SK-N-SH (cell line): ENCODE measurements around the gene UBE2S. TPM values are rescaled to one million over a fixed set of nuclear protein-coding genes. Genes with fewer than 3 reads are reported as not detected.

ENCODE experiments used
- CTCF ChIA-PET: fragments of 300-600, 350-600 bp; formaldehyde crosslinking; extraction: SDS; loops from one replicate; lab custom pipeline; 2021; lab: Yijun Ruan, JAX
- POLR2A ChIA-PET: fragments of 350-600 bp; sonication (Branson Sonifier 250); formaldehyde crosslinking; extraction: SDS; loops from one replicate; lab custom pipeline; 2020; ENCODE audit warnings: antibody characterized with exemption, inconsistent platforms; lab: Yijun Ruan, JAX
- DNase-seq: peaks from one replicate; pipeline ENCODE4 v3.0.0; 2012
- H2AFZ ChIP-seq: fragments of 200-600 bp; sonication (generic); 2 replicates; pipeline ENCODE4 v1.8.1; 2016; ENCODE audit warnings: antibody characterized with exemption, mild to moderate bottlenecking, low read depth
- H3F3A ChIP-seq: fragments of 200-600 bp; sonication (generic); replicated peaks from 2 replicates; pipeline ENCODE3; 2016; ENCODE audit warnings: antibody characterized with exemption, mild to moderate bottlenecking; ENCODE audit not compliant: insufficient read depth
- H3K27ac ChIP-seq, 2 experiments: fragments of 200-500 bp in 1 of 2; fragments of 200-600 bp in 1 of 2; sonication (Bioruptor generic) in 1 of 2; sonication (generic), shearing (Covaris generic) in 1 of 2; 2 replicates each; pipeline versions ENCODE4 v1.5.1 to v1.6.1; 2014 to 2016; ENCODE audit warnings: low read depth in 2 of 2, inconsistent platforms in 1 of 2, low read length in 1 of 2, mild to moderate bottlenecking in 1 of 2, mixed read lengths in 1 of 2
- H3K27me3 ChIP-seq: fragments of 200-600 bp; sonication (generic), shearing (Covaris generic); 2 replicates; pipeline ENCODE4 v1.6.1; 2016; ENCODE audit warnings: mixed run types; ENCODE audit not compliant: insufficient read depth
- H3K36me3 ChIP-seq, 2 experiments: fragments of 200-500 bp in 1 of 2; fragments of 200-600 bp in 1 of 2; sonication (Bioruptor generic) in 1 of 2; sonication (generic) in 1 of 2; replicated peaks in 1 of 2; 2 replicates each; pipeline versions ENCODE3 to v1.5.1; 2014 to 2016; ENCODE audit warnings: low read length in 1 of 2, mild to moderate bottlenecking in 1 of 2; ENCODE audit not compliant: insufficient read depth in 2 of 2, control insufficient read depth in 1 of 2
- H3K4me1 ChIP-seq, 2 experiments: fragments of 200-500 bp in 1 of 2; fragments of 200-600 bp in 1 of 2; sonication (Bioruptor generic) in 1 of 2; sonication (generic), shearing (Covaris generic) in 1 of 2; 2 replicates each; pipeline versions ENCODE4 v1.5.1 to v1.6.1; 2014 to 2016; ENCODE audit warnings: low read depth in 1 of 2, low read length in 1 of 2, mixed run types in 1 of 2; ENCODE audit not compliant: insufficient read depth in 2 of 2, control insufficient read depth in 1 of 2
- H3K4me2 ChIP-seq: fragments of 200-600 bp; sonication (generic), shearing (Covaris generic); 2 replicates; pipeline ENCODE4 v1.6.1; 2017; ENCODE audit warnings: mixed run types
- H3K4me3 ChIP-seq, 2 experiments: fragments of 200-500 bp in 1 of 2; fragments of 200-600 bp in 1 of 2; sonication (Bioruptor generic) in 1 of 2; sonication (generic), shearing (Covaris generic) in 1 of 2; 2 replicates each; pipeline versions ENCODE4 v1.5.1 to v1.8.1; 2014 to 2016; ENCODE audit warnings: low read depth in 2 of 2, inconsistent platforms in 1 of 2, low read length in 1 of 2, mild to moderate bottlenecking in 1 of 2, mixed read lengths in 1 of 2, moderate library complexity in 1 of 2
- H3K79me2 ChIP-seq: fragments of 200-600 bp; sonication (generic); 2 replicates; pipeline ENCODE4 v1.8.1; 2017; ENCODE audit warnings: mild to moderate bottlenecking; ENCODE audit not compliant: insufficient read depth
- H3K9ac ChIP-seq: fragments of 200-600 bp; sonication (generic); 2 replicates; pipeline ENCODE4 v1.6.1; 2017; ENCODE audit warnings: mixed run types
- H3K9me2 ChIP-seq: fragments of 200-600 bp; sonication (generic); 2 replicates; pipeline ENCODE4 v1.6.1; 2017; ENCODE audit warnings: mixed run types
- H3K9me3 ChIP-seq: fragments of 200-600 bp; sonication (generic); 2 replicates; pipeline ENCODE4 v1.6.1; 2017; ENCODE audit warnings: mixed run types, mild to moderate bottlenecking, moderate library complexity
- H4K20me1 ChIP-seq: fragments of 200-600 bp; sonication (generic); 2 replicates; pipeline ENCODE4 v1.6.1; 2017; ENCODE audit warnings: mild to moderate bottlenecking, mixed run types; ENCODE audit not compliant: insufficient read depth
- CHD2 ChIP-seq: fragments of 150-350 bp; IDR thresholded peaks from 2 replicates; pipeline ENCODE4 v1.6.1; 2018; ENCODE audit warnings: low read length; ENCODE audit not compliant: partially characterized antibody
- EZH2phosphoT487 ChIP-seq: fragments of 200-600 bp; sonication (generic); IDR thresholded peaks from 2 replicates; pipeline ENCODE4 v1.6.1; 2017; ENCODE audit warnings: low read depth, mixed run types, mild to moderate bottlenecking, antibody characterized with exemption, moderate library complexity, borderline replicate concordance
- FOSL2 ChIP-seq: IDR thresholded peaks from 2 replicates; pipeline ENCODE4 v1.4.0; 2012; ENCODE audit warnings: low read depth, mild to moderate bottlenecking, moderate library complexity, borderline replicate concordance
- FOXJ3 ChIP-seq: sonication (generic); formaldehyde crosslinking; IDR thresholded peaks from 2 replicates; pipeline ENCODE4 v1.5.1; 2020; ENCODE audit warnings: mild to moderate bottlenecking, missing genetic modification reagents
- FOXM1 ChIP-seq: IDR thresholded peaks from 2 replicates; pipeline ENCODE4 v1.4.0; 2012; ENCODE audit warnings: low read depth, mild to moderate bottlenecking
- GABPA ChIP-seq: IDR thresholded peaks from 2 replicates; pipeline ENCODE4 v1.4.0; 2012; ENCODE audit warnings: low read depth, mild to moderate bottlenecking
- GATA2 ChIP-seq: sonication (generic); formaldehyde crosslinking; IDR thresholded peaks from 2 replicates; pipeline ENCODE4 v1.5.0; 2020; ENCODE audit warnings: mild to moderate bottlenecking, missing genetic modification reagents
- MEF2A ChIP-seq: IDR thresholded peaks from 2 replicates; pipeline ENCODE4 v1.4.0; 2012; ENCODE audit warnings: low read depth, borderline replicate concordance
- RAD21 ChIP-seq: IDR thresholded peaks from 2 replicates; pipeline ENCODE4 v1.6.1; 2012; ENCODE audit warnings: mild to moderate bottlenecking, low read length
- RFX5 ChIP-seq: IDR thresholded peaks from 2 replicates; pipeline ENCODE4 v1.6.1; 2012; ENCODE audit warnings: mild to moderate bottlenecking, improper control_type of control experiment, low read length
- RXRA ChIP-seq: IDR thresholded peaks from 2 replicates; pipeline ENCODE4 v1.4.0; 2012; ENCODE audit warnings: low read depth, mild to moderate bottlenecking, borderline replicate concordance
- SIN3A ChIP-seq: IDR thresholded peaks from 2 replicates; pipeline ENCODE4 v1.6.1; 2012; ENCODE audit warnings: low read depth, mild to moderate bottlenecking, low read length, moderate library complexity, borderline replicate concordance
- SMC3 ChIP-seq: IDR thresholded peaks from 2 replicates; pipeline ENCODE4 v1.6.1; 2012; ENCODE audit warnings: low read depth, low read length, improper control_type of control experiment
- TAF1 ChIP-seq: IDR thresholded peaks from 2 replicates; pipeline ENCODE4 v1.6.1; 2012; ENCODE audit warnings: low read depth, mild to moderate bottlenecking, low read length, moderate library complexity, borderline replicate concordance
- YY1 ChIP-seq: IDR thresholded peaks from 2 replicates; pipeline ENCODE4 v1.4.0; 2012; ENCODE audit warnings: low read depth, mild to moderate bottlenecking
- WGBS: methylation state at CpG from one replicate; pipeline ENCODE4 v1.1.6; 2017; ENCODE audit warnings: low lambda C conversion rate; 5-methylcytosine and 5-hydroxymethylcytosine counted together
- polyA plus RNA-seq, 3 experiments: library from polyadenylated mRNA; depleted of rRNA; stranded (reverse); fragments of >200 nt; gene quantifications; 2 replicates each; pipeline ENCODE4 v1.2.3, GENCODE V29; 2012
- TF ChIP-seq, protein P1 (sequence below): fragments of 150-350 bp; IDR thresholded peaks from 2 replicates; pipeline ENCODE4 v1.6.1; 2016; ENCODE audit warnings: mild to moderate bottlenecking, low read depth, low read length
- TF ChIP-seq, protein P2 (sequence below): fragments of 150-350 bp; IDR thresholded peaks from 2 replicates; pipeline ENCODE4 v1.6.1; 2017; ENCODE audit warnings: antibody characterized with exemption, low read length, low read depth, borderline replicate concordance
- TF ChIP-seq, protein P3 (sequence below): IDR thresholded peaks from 2 replicates; pipeline ENCODE4 v1.6.1; 2012; ENCODE audit warnings: mild to moderate bottlenecking, low read depth, low read length, moderate library complexity

The UBE2S gene
- polyA plus RNA-seq, 1 of the 3 experiments (the other 2 are of a cell fraction) = 133 TPM

DNA sequence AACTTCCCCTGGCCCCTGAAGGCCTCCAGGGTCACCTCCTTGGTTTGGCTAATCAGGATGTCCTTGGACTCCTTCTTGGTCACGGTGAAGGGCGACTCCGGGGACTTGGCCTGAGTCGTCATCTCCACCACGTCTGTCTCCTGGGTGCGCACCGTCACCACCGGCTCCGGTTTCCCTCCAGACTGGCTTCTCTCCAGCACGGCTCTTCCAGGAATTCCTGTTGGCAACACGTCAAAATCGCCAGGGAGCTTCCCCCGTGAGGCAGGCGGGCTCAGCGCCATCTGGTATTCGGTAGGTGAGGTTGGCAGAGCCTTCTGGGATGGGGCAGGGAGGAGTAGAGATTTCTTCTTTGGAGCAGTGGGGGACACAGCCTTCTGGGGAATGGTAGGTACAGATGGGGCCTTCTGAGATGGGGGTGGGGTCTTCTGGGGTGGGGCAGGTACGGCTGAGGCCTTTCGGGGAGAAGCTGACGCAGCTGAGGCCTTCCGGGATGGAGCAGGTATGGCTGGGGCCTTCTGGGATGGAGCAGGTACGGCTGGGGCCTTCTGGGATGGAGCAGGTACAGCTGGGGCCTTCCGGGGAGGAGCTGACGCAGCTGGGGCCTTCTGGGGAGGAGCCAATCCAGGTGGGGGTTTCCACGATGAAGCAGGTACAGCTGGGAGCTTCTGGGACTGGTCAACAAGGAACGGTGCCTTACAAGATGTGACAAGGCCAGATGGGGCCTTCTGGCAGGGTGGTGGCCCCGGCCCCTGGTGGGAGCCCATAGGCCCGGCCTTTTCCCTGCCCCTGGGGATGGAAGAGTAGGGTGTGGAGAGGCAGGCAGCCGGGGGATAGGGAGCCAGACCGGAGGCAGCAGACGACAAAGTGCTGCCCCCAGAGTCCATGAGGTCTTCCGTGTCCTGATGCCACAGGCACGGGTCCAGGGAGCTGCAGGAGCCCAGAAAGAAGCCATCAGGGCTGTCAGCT, 48.4 kb downstream of the UBE2S start:
- Histone ChIP-seq H3K27me3 (peaks cover 19% of the 10 kb centered on the region), H3K4me2 (no peak overlapping the region), H3K9ac (no peak overlapping the region), H2AFZ (no peak overlapping the region), H3K36me3 (no peaks in the 10 kb centered on the region), H3K27ac (no peak overlapping the region), H3K9me3 (no peaks in the 10 kb centered on the region), H4K20me1 (no peaks in the 10 kb centered on the region), H3K9me2 (no peaks in the 10 kb centered on the region), H3F3A (peaks cover 9% of the 10 kb centered on the region), H3K4me3 (no peak overlapping the region), H3K79me2 (no peaks in the 10 kb centered on the region), H3K4me1 (peaks cover 0 to 10% of the 10 kb centered on the region in 2 experiments; a peak in 1 of 4 replicates)
- no peak for TF ChIP-seq FOXJ3 (CRISPR knock-in tag)
- no peak for TF ChIP-seq FOSL2
- no peak for TF ChIP-seq GABPA
- TF ChIP-seq, protein P1, sequence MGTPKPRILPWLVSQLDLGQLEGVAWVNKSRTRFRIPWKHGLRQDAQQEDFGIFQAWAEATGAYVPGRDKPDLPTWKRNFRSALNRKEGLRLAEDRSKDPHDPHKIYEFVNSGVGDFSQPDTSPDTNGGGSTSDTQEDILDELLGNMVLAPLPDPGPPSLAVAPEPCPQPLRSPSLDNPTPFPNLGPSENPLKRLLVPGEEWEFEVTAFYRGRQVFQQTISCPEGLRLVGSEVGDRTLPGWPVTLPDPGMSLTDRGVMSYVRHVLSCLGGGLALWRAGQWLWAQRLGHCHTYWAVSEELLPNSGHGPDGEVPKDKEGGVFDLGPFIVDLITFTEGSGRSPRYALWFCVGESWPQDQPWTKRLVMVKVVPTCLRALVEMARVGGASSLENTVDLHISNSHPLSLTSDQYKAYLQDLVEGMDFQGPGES = no peak
- TF ChIP-seq FOXM1 = no peak
- no peak for TF ChIP-seq SIN3A
- no peak for TF ChIP-seq EZH2phosphoT487
- TF ChIP-seq YY1 = no peak
- no peak for TF ChIP-seq SMC3
- TF ChIP-seq MEF2A = no peak
- no peak for TF ChIP-seq RAD21
- no peak for TF ChIP-seq RXRA
- TF ChIP-seq GATA2 = no peak
- TF ChIP-seq CHD2 = no peak
- TF ChIP-seq, protein P2, sequence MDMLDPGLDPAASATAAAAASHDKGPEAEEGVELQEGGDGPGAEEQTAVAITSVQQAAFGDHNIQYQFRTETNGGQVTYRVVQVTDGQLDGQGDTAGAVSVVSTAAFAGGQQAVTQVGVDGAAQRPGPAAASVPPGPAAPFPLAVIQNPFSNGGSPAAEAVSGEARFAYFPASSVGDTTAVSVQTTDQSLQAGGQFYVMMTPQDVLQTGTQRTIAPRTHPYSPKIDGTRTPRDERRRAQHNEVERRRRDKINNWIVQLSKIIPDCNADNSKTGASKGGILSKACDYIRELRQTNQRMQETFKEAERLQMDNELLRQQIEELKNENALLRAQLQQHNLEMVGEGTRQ = no peak
- TF ChIP-seq, protein P3, sequence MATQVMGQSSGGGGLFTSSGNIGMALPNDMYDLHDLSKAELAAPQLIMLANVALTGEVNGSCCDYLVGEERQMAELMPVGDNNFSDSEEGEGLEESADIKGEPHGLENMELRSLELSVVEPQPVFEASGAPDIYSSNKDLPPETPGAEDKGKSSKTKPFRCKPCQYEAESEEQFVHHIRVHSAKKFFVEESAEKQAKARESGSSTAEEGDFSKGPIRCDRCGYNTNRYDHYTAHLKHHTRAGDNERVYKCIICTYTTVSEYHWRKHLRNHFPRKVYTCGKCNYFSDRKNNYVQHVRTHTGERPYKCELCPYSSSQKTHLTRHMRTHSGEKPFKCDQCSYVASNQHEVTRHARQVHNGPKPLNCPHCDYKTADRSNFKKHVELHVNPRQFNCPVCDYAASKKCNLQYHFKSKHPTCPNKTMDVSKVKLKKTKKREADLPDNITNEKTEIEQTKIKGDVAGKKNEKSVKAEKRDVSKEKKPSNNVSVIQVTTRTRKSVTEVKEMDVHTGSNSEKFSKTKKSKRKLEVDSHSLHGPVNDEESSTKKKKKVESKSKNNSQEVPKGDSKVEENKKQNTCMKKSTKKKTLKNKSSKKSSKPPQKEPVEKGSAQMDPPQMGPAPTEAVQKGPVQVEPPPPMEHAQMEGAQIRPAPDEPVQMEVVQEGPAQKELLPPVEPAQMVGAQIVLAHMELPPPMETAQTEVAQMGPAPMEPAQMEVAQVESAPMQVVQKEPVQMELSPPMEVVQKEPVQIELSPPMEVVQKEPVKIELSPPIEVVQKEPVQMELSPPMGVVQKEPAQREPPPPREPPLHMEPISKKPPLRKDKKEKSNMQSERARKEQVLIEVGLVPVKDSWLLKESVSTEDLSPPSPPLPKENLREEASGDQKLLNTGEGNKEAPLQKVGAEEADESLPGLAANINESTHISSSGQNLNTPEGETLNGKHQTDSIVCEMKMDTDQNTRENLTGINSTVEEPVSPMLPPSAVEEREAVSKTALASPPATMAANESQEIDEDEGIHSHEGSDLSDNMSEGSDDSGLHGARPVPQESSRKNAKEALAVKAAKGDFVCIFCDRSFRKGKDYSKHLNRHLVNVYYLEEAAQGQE = no peak
- TF ChIP-seq TAF1 = no peak
- TF ChIP-seq RFX5 = no peak
- ChIA-PET CTCF (interaction anchor here (1.1 to 1.6 kb wide), 2 partner anchors 10 to 57 kb away, joined by 3 read pairs; no protein-coding TSS in a partner anchor), POLR2A (interaction anchor here (1.0 kb wide), 1 partner anchor 41 kb away, joined by 3 read pairs; no protein-coding TSS in a partner anchor)
- no peak for DNase-seq
- 83% methylated on average over 22 of the region's 32 CpGs for WGBS
